HCT116 (cell line): Measurements from ENCODE around the gene PDK2. TPM values are rescaled to one million over a fixed set of nuclear protein-coding genes. Genes with fewer than 3 reads are reported as not detected.

Experiments used
- ATAC-seq: fragments of 200-7000 bp; cut with Tn5 transposase; 2 replicates; pipeline ENCODE4 v1.9.1; 2020; ENCODE audit warnings: mild to moderate bottlenecking, moderate library complexity
- BruUV-seq: library from RNA; stranded (reverse); fragments of 400-500 nt; replicated peaks from 2 replicates; lab custom pipeline; 2021; lab: Mats Ljungman, UMichigan
- CTCF ChIA-PET: fragments of 300-600 bp; sonication (Branson Sonifier 250); formaldehyde crosslinking; loops from one replicate; lab custom pipeline; 2021; ENCODE audit warnings: antibody characterized with exemption; lab: Charles Lee
- POLR2A ChIA-PET: fragments of 300-600, 350-600 bp; sonication (Branson Sonifier 250); formaldehyde crosslinking; loops from one replicate; lab custom pipeline; 2021; ENCODE audit warnings: antibody characterized with exemption; lab: Charles Lee
- RAD21 ChIA-PET, 2 experiments: fragments of 300-600 bp; sonication (Branson Sonifier 250); formaldehyde crosslinking; loops; one replicate each; lab custom pipeline; 2023; ENCODE audit warnings: low total read pairs in 2 of 2; ENCODE audit not compliant: uncharacterized antibody in 2 of 2, unreplicated experiment in 2 of 2, low non-redundant PET in 1 of 2; lab: Charles Lee
- DNase-seq: peaks from one replicate; pipeline ENCODE4 v3.0.0-alpha.2; 2010; ENCODE audit warnings: low read depth, low spot score
- H2AFZ ChIP-seq: fragments of 200-600 bp; shearing (Covaris generic), sonication (generic); 2 replicates; pipeline ENCODE4 v1.6.1; 2017; ENCODE audit warnings: low read depth, mixed run types, mixed read lengths, antibody characterized with exemption, low read length; ENCODE audit not compliant: poor library complexity, severe bottlenecking
- H3K27ac ChIP-seq: 2 replicates; pipeline ENCODE4 v1.5.1; 2012; ENCODE audit warnings: low read depth, low read length
- H3K27me3 ChIP-seq: fragments of 200-600 bp; sonication (generic); 2 replicates; pipeline ENCODE4 v1.6.1; 2016; ENCODE audit warnings: mixed run types, low read length, mixed read lengths; ENCODE audit not compliant: insufficient read depth
- H3K36me3 ChIP-seq, 2 experiments: fragments of 200-500 bp in 1 of 2; fragments of 200-600 bp in 1 of 2; sonication (Bioruptor generic) in 1 of 2; sonication (generic) in 1 of 2; 2 replicates each; pipeline versions ENCODE4 v1.5.1 to v1.6.1; 2014 to 2016; ENCODE audit warnings: low read length in 2 of 2, inconsistent platforms in 1 of 2, mixed read lengths in 1 of 2, mixed run types in 1 of 2; ENCODE audit not compliant: insufficient read depth in 2 of 2, control insufficient read depth in 1 of 2
- H3K4me1 ChIP-seq, 2 experiments: fragments of 200-600 bp in 1 of 2; sonication (generic) in 1 of 2; 2 replicates each; pipeline versions ENCODE4 v1.5.1 to v1.6.1; 2012 to 2017; ENCODE audit warnings: low read length in 2 of 2, inconsistent platforms in 1 of 2, mild to moderate bottlenecking in 1 of 2, mixed read lengths in 1 of 2, mixed run types in 1 of 2, moderate library complexity in 1 of 2; ENCODE audit not compliant: insufficient read depth in 2 of 2, control insufficient read depth in 1 of 2
- H3K4me2 ChIP-seq: fragments of 200-600 bp; sonication (generic); 2 replicates; pipeline ENCODE4 v1.6.1; 2017; ENCODE audit warnings: mixed run types, low read length, mixed read lengths
- H3K4me3 ChIP-seq, 2 experiments: fragments of 200-600 bp in 1 of 2; sonication (generic) in 1 of 2; replicated peaks in 1 of 2; 2 replicates each; pipeline ENCODE4 v1.5.1; 2011 to 2016; ENCODE audit warnings: low read length in 2 of 2, control low read depth in 1 of 2, low read depth in 1 of 2, mild to moderate bottlenecking in 1 of 2, mixed read lengths in 1 of 2, mixed run types in 1 of 2
- H3K79me2 ChIP-seq: fragments of 200-600 bp; sonication (generic); 2 replicates; pipeline ENCODE4 v1.6.1; 2017; ENCODE audit warnings: mild to moderate bottlenecking, mixed run types, low read length, moderate library complexity, mixed read lengths; ENCODE audit not compliant: insufficient read depth
- H3K9ac ChIP-seq: fragments of 200-600 bp; sonication (generic); 2 replicates; pipeline ENCODE4 v1.6.1; 2016; ENCODE audit warnings: low read length, mixed read lengths
- H3K9me2 ChIP-seq: fragments of 200-600 bp; sonication (generic), shearing (Covaris generic); 2 replicates; pipeline ENCODE4 v1.6.1; 2017; ENCODE audit warnings: mixed run types, mild to moderate bottlenecking, moderate library complexity; ENCODE audit not compliant: insufficient read depth
- H3K9me3 ChIP-seq, 2 experiments: fragments of 200-500 bp in 1 of 2; fragments of 200-600 bp in 1 of 2; sonication (Bioruptor generic) in 1 of 2; sonication (generic) in 1 of 2; 2 replicates each; pipeline ENCODE4 v1.6.1; 2014 to 2017; ENCODE audit warnings: low read length in 2 of 2, mixed read lengths in 2 of 2, inconsistent platforms in 1 of 2, low read depth in 1 of 2, mild to moderate bottlenecking in 1 of 2, mixed run types in 1 of 2, moderate library complexity in 1 of 2; ENCODE audit not compliant: control insufficient read depth in 1 of 2, insufficient read depth in 1 of 2
- H4K20me1 ChIP-seq: fragments of 200-600 bp; sonication (generic), shearing (Covaris generic); 2 replicates; pipeline ENCODE4 v1.6.1; 2017; ENCODE audit warnings: mixed run types, mild to moderate bottlenecking, moderate library complexity; ENCODE audit not compliant: insufficient read depth
- CBX3 ChIP-seq: IDR thresholded peaks from 2 replicates; pipeline ENCODE4 v1.6.1; 2012; ENCODE audit warnings: low read depth
- CEBPB ChIP-seq: IDR thresholded peaks from 2 replicates; pipeline ENCODE4 v1.6.1; 2012; ENCODE audit warnings: low read depth
- CTCF ChIP-seq, 3 experiments: fragments of 200-600 bp in 1 of 3; sonication (generic) in 1 of 3; IDR thresholded peaks in 2 of 3; conservative IDR thresholded peaks in 1 of 3; 2 replicates each; pipeline ENCODE4 v1.5.1; 2012 to 2017; ENCODE audit warnings: low read depth in 2 of 3, low read length in 2 of 3, antibody characterized with exemption in 1 of 3, borderline replicate concordance in 1 of 3, control low read depth in 1 of 3, mild to moderate bottlenecking in 1 of 3, mixed read lengths in 1 of 3, mixed run types in 1 of 3, moderate library complexity in 1 of 3; ENCODE audit not compliant: insufficient read depth in 1 of 3
- EGR1 ChIP-seq: IDR thresholded peaks from 2 replicates; pipeline ENCODE4 v1.6.1; 2012; ENCODE audit warnings: low read depth
- ELF1 ChIP-seq: IDR thresholded peaks from 2 replicates; pipeline ENCODE4 v1.6.1; 2012; ENCODE audit warnings: low read depth, borderline replicate concordance
- EZH2 ChIP-seq: fragments of 200-600 bp; sonication (generic); IDR thresholded peaks from 2 replicates; pipeline ENCODE4 v1.6.1; 2017; ENCODE audit warnings: antibody characterized with exemption, mixed run types
- EZH2phosphoT487 ChIP-seq: fragments of 200-600 bp; IDR thresholded peaks from 2 replicates; pipeline ENCODE4 v1.6.1; 2018; ENCODE audit warnings: antibody characterized with exemption, borderline replicate concordance
- JUND ChIP-seq: IDR thresholded peaks from 2 replicates; pipeline ENCODE4 v1.6.1; 2012
- POLR2A ChIP-seq: IDR thresholded peaks from 2 replicates; pipeline ENCODE4 v1.7.0; 2011; ENCODE audit warnings: borderline replicate concordance; ENCODE audit not compliant: insufficient read depth, insufficient read length; ENCODE audit errors: extremely low read depth
- RAD21 ChIP-seq: IDR thresholded peaks from 2 replicates; pipeline ENCODE4 v1.6.1; 2012; ENCODE audit warnings: low read depth, mild to moderate bottlenecking
- REST ChIP-seq: IDR thresholded peaks from 2 replicates; pipeline ENCODE4 v1.6.1; 2012; ENCODE audit warnings: low read depth
- SIN3A ChIP-seq: IDR thresholded peaks from 2 replicates; pipeline ENCODE4 v1.6.1; 2012; ENCODE audit warnings: low read depth
- SP1 ChIP-seq: IDR thresholded peaks from 2 replicates; pipeline ENCODE4 v1.6.1; 2012; ENCODE audit warnings: low read depth
- TCF7L2 ChIP-seq: IDR thresholded peaks from 2 replicates; pipeline ENCODE4 v1.7.0; 2011; ENCODE audit warnings: borderline replicate concordance, inconsistent platforms; ENCODE audit not compliant: insufficient read depth, insufficient read length; ENCODE audit errors: extremely low read depth
- YY1 ChIP-seq: IDR thresholded peaks from 2 replicates; pipeline ENCODE4 v1.6.1; 2011; ENCODE audit warnings: low read length, low read depth, moderate library complexity, mild to moderate bottlenecking; ENCODE audit not compliant: insufficient replicate concordance; ENCODE audit errors: extremely low read depth
- ZBTB33 ChIP-seq: IDR thresholded peaks from 2 replicates; pipeline ENCODE4 v1.6.1; 2011; ENCODE audit warnings: mild to moderate bottlenecking, low read length, moderate library complexity; ENCODE audit not compliant: insufficient replicate concordance; ENCODE audit errors: extremely low read depth
- ZFX ChIP-seq: fragments of 450-650 bp; IDR thresholded peaks from 2 replicates; pipeline ENCODE4 v1.6.1; 2017
- ZNF274 ChIP-seq: fragments of 200-500 bp; sonication (Bioruptor generic); IDR thresholded peaks from 2 replicates; pipeline ENCODE4 v1.6.1; 2014; ENCODE audit warnings: mild to moderate bottlenecking, low read depth, low read length, inconsistent platforms
- intact Hi-C: fragments of 100-400 bp; cut with micrococcal nuclease; formaldehyde crosslinking; loops from 2 replicates; pipeline ENCODE4 v1.10.0; 2022
- total RNA-seq: library from RNA; stranded (reverse); gene quantifications from one replicate; pipeline ENCODE4 v1.2.1, GENCODE V29; 2021; ENCODE audit not compliant: unreplicated experiment
- TF ChIP-seq, protein P1 (sequence below): IDR thresholded peaks from 2 replicates; pipeline ENCODE4 v1.6.1; 2012

Gene PDK2
- total RNA-seq, 1 experiment from 2014 or later = 39.1 TPM

GRCh38 chr17:50151937-50152547 is 56.9 kb downstream of the PDK2 start:
- CTCF ChIA-PET = interaction anchor here (0.7 to 2.6 kb wide), 24 partner anchors 9 to 251 kb away, joined by 3 to 31 read pairs (median 4); partner anchors contain the start of genes LRRC59, SGCA and TMEM92
- Histone ChIP-seq H3K4me2 (peak overlapping the region; percentile 92), H3K4me3 (peak overlapping the region; percentile 76 to 97), H3K4me1 (peaks cover 43 to 65% of the 10 kb centered on the region in 2 experiments), H2AFZ (no peak overlapping the region), H4K20me1 (no peaks in the 10 kb centered on the region), H3K79me2 (peaks cover 37% of the 10 kb centered on the region), H3K9me2 (no peaks in the 10 kb centered on the region), H3K9me3 (no peaks in the 10 kb centered on the region), H3K27ac (peak overlapping the region; percentile 89), H3K27me3 (no peaks in the 10 kb centered on the region), H3K36me3 (peaks cover 2 to 9% of the 10 kb centered on the region in 2 experiments; a peak in 2 of 4 replicates), H3K9ac (peak overlapping the region; percentile 74)
- ATAC-seq (peak; percentile 77), DNase-seq (peak; percentile 95)
- POLR2A ChIA-PET = interaction anchor here (0.6 to 2.5 kb wide), 18 partner anchors 9 to 152 kb away, joined by 3 to 22 read pairs (median 4); partner anchors contain the start of gene SGCA
- no TSS peak for BruUV-seq
- intact Hi-C loops = no loop called here
- RAD21 ChIA-PET = interaction anchor here (0.7 to 1.7 kb wide), 6 partner anchors 9 to 48 kb away, joined by 3 to 6 read pairs (median 4); no protein-coding TSS in a partner anchor
- TF ChIP-seq, protein P1, sequence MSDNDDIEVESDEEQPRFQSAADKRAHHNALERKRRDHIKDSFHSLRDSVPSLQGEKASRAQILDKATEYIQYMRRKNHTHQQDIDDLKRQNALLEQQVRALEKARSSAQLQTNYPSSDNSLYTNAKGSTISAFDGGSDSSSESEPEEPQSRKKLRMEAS = peak; percentile 88; the same call in 1 of the 2 replicates
- TF ChIP-seq EZH2phosphoT487 = no peak
- peak; percentile 76 for TF ChIP-seq ZFX
- TF ChIP-seq ZNF274 = no peak
- TF ChIP-seq EGR1 = peak; percentile 92
- TF ChIP-seq POLR2A = peak; percentile 40
- no peak for TF ChIP-seq REST
- no peak for TF ChIP-seq ZBTB33
- TF ChIP-seq TCF7L2 = peak; percentile 75
- TF ChIP-seq CTCF (IDR thresholded peaks at IDR 0.05 in 2 of 3, conservative IDR thresholded peaks at IDR 0.05 in 1 of 3; ENCODE audit: borderline replicate concordance in 1 of 3, insufficient read depth in 1 of 3, low read depth in 2 of 3, low read length in 2 of 3) = no peak
- TF ChIP-seq CBX3 = peak; percentile 95
- no peak; the same call in 1 of the 2 replicates for TF ChIP-seq ELF1
- no peak for TF ChIP-seq JUND
- TF ChIP-seq RAD21 = no peak
- TF ChIP-seq SP1 = peak; percentile 99
- peak; percentile 71 for TF ChIP-seq SIN3A
- TF ChIP-seq EZH2 = no peak
- TF ChIP-seq YY1 = peak; percentile 68
- no peak for TF ChIP-seq CEBPB
